GM12878 (cell line): ENCODE data around the gene CD200R1L. TPM values are rescaled to one million over a fixed set of nuclear protein-coding genes. Genes with fewer than 3 reads are reported as not detected.

ENCODE experiments used
- ATAC-seq: fragments of 200-7000 bp; cut with Tn5 transposase; 3 replicates; pipeline ENCODE4 v1.9.1; 2020; ENCODE audit warnings: mild to moderate bottlenecking, moderate library complexity
- BruUV-seq: library from RNA; stranded (reverse); fragments of 400-500 nt; replicated peaks from 2 replicates; lab custom pipeline; 2021; lab: Mats Ljungman, UMichigan
- CTCF ChIA-PET: fragments of 300-600 bp; sonication (Branson Sonifier 250); formaldehyde crosslinking; extraction: SDS; loops from one replicate; lab custom pipeline; 2021; ENCODE audit warnings: inconsistent platforms; lab: Yijun Ruan, JAX
- POLR2A ChIA-PET: fragments of 350-600 bp; formaldehyde crosslinking; extraction: SDS; loops from one replicate; lab custom pipeline; 2021; ENCODE audit warnings: inconsistent platforms; lab: Charles Lee
- RAD21 ChIA-PET: fragments of 300-600 bp; sonication (Branson Sonifier 250); formaldehyde crosslinking; loops from one replicate; lab custom pipeline; 2023; ENCODE audit warnings: antibody characterized with exemption; ENCODE audit not compliant: unreplicated experiment; lab: Charles Lee
- SMC1A ChIA-PET: fragments of 300-600 bp; sonication (Branson Sonifier 250); formaldehyde crosslinking; loops from one replicate; lab custom pipeline; 2023; ENCODE audit not compliant: unreplicated experiment, uncharacterized antibody; lab: Charles Lee
- DNase-seq: peaks from one replicate; pipeline ENCODE4 v3.0.0-alpha.2; 2011; ENCODE audit warnings: low read depth, low spot score
- FAIRE-seq: peaks from 3 replicates; lab custom pipeline; 2011; peaks lifted over from hg19 to GRCh38; lab: Jason Lieb, UNC
- H2AFZ ChIP-seq: 2 replicates; pipeline ENCODE4 v1.6.0; 2011; ENCODE audit warnings: low read depth, low read length, control low read depth; ENCODE audit not compliant: control insufficient read depth
- H3K27ac ChIP-seq: 2 replicates; pipeline ENCODE4 v1.5.1; 2011; ENCODE audit warnings: control low read depth; ENCODE audit not compliant: control insufficient read depth, insufficient read depth
- H3K27me3 ChIP-seq, 2 experiments: replicated peaks in 1 of 2; 2 replicates each; pipeline versions ENCODE4 v1.6.0 to v1.6.1; 2011; ENCODE audit warnings: low read length in 1 of 2; ENCODE audit not compliant: control insufficient read depth in 2 of 2, insufficient read depth in 2 of 2
- H3K36me3 ChIP-seq, 2 experiments: 2 replicates each; pipeline ENCODE4 v1.5.1; 2011; ENCODE audit warnings: low read length in 1 of 2; ENCODE audit not compliant: control insufficient read depth in 2 of 2, insufficient read depth in 2 of 2
- H3K4me1 ChIP-seq: 2 replicates; pipeline ENCODE4 v1.6.1; 2011; ENCODE audit warnings: mild to moderate bottlenecking, low read length, moderate library complexity, mixed read lengths; ENCODE audit not compliant: control insufficient read depth, insufficient read depth
- H3K4me2 ChIP-seq: 2 replicates; pipeline ENCODE4 v1.6.0; 2011; ENCODE audit warnings: control low read depth; ENCODE audit not compliant: control insufficient read depth, insufficient read depth
- H3K4me3 ChIP-seq: fragments of 200-600 bp; sonication (generic); 2 replicates; pipeline ENCODE4 v1.5.1; 2016
- H3K79me2 ChIP-seq: 2 replicates; pipeline ENCODE4 v1.6.0; 2011; ENCODE audit warnings: low read length; ENCODE audit not compliant: control insufficient read depth, insufficient read depth
- H3K9ac ChIP-seq: 2 replicates; pipeline ENCODE4 v1.8.0; 2011; ENCODE audit warnings: low read length, control low read depth, mixed read lengths; ENCODE audit not compliant: control insufficient read depth, insufficient read depth
- H3K9me3 ChIP-seq: replicated peaks from 3 replicates; pipeline ENCODE4 v1.5.1; 2011; ENCODE audit warnings: mild to moderate bottlenecking, low read length; ENCODE audit not compliant: control insufficient read depth, insufficient read depth
- H4K20me1 ChIP-seq: 2 replicates; pipeline ENCODE4 v1.6.0; 2011; ENCODE audit not compliant: control insufficient read depth, insufficient read depth
- E4F1 ChIP-seq: fragments of 450-650 bp; IDR thresholded peaks from 2 replicates; pipeline ENCODE4 v1.6.1; 2018; ENCODE audit warnings: borderline replicate concordance, mild to moderate bottlenecking; ENCODE audit not compliant: partially characterized antibody
- FOXK2 ChIP-seq: fragments of 450-650 bp; IDR thresholded peaks from 2 replicates; pipeline ENCODE4 v1.6.1; 2017; ENCODE audit warnings: mild to moderate bottlenecking, moderate library complexity
- NFIC ChIP-seq: IDR thresholded peaks from 2 replicates; pipeline ENCODE4 v1.6.1; 2012; ENCODE audit warnings: low read depth, mild to moderate bottlenecking, inconsistent platforms, low read length, moderate library complexity
- NFXL1 ChIP-seq: fragments of 450-650 bp; IDR thresholded peaks from 2 replicates; pipeline ENCODE4 v1.6.1; 2017; ENCODE audit warnings: antibody characterized with exemption, mild to moderate bottlenecking, borderline replicate concordance
- PAX5 ChIP-seq: IDR thresholded peaks from 2 replicates; pipeline ENCODE4 v1.6.1; 2011; ENCODE audit warnings: low read depth, low read length, borderline replicate concordance
- PAX8 ChIP-seq: fragments of 450-650 bp; IDR thresholded peaks from 2 replicates; pipeline ENCODE4 v1.6.1; 2017; ENCODE audit warnings: mild to moderate bottlenecking, moderate library complexity
- SMARCA5 ChIP-seq: fragments of 450-650 bp; IDR thresholded peaks from 2 replicates; pipeline ENCODE4 v1.6.1; 2017; ENCODE audit warnings: mild to moderate bottlenecking
- ZNF24 ChIP-seq: fragments of 450-650 bp; IDR thresholded peaks from 2 replicates; pipeline ENCODE4 v1.6.1; 2017; ENCODE audit warnings: antibody characterized with exemption, mild to moderate bottlenecking
- WGBS: methylation state at CpG from one replicate; pipeline ENCODE4 v1.1.6; 2016; ENCODE audit warnings: low lambda C conversion rate; ENCODE audit not compliant: insufficient replicate concordance, insufficient coverage; ENCODE audit errors: missing lambda C conversion rate; 5-methylcytosine and 5-hydroxymethylcytosine counted together
- in situ Hi-C: fragments of 300-500 bp; cut with MboI; formaldehyde crosslinking; loops from 9 replicates; pipeline ENCODE4 v1.14.3; 2018; ENCODE audit warnings: mixed read lengths
- intact Hi-C: fragments of 100-400 bp; cut with micrococcal nuclease; formaldehyde crosslinking; loops from one replicate; pipeline ENCODE4 v1.14.2; 2022; ENCODE audit not compliant: unreplicated experiment
- polyA plus RNA-seq, 11 experiments: library from polyadenylated mRNA; depleted of rRNA in 4 of 11; unstranded in 6 of 11; stranded (reverse) in 5 of 11; fragments of >200 nt; fragmentation: Nextera tagmentation in 4 of 11; fragmentation: Illumina TruSeq in 1 of 11; extraction: Ambion mirVana in 4 of 11; extraction: Trizol in 1 of 11; gene quantifications; 1 replicate in 1 of 11; 2 replicates in 10 of 11; pipeline versions ENCODE4 v1.2.1 to v1.2.3, GENCODE V29; 2011 to 2016; ENCODE audit warnings: inconsistent platforms in 2 of 11, missing spikeins in 2 of 11, low read depth in 1 of 11
- total RNA-seq, 4 experiments: library from RNA; depleted of rRNA in 3 of 4; stranded (reverse); fragments of >200 nt in 3 of 4; fragmentation: Illumina TruSeq in 1 of 4; extraction: Trizol in 1 of 4; gene quantifications; 2 replicates each; pipeline versions ENCODE4 v1.2.1 to v1.2.3, GENCODE V29; 2013 to 2021

The CD200R1L gene
- total and polyA plus RNA-seq, 10 of the 15 experiments (the other 5 are each of a cell fraction or from before 2014, with no cell fraction given) = 0.41 TPM; not detected in 9

DNA sequence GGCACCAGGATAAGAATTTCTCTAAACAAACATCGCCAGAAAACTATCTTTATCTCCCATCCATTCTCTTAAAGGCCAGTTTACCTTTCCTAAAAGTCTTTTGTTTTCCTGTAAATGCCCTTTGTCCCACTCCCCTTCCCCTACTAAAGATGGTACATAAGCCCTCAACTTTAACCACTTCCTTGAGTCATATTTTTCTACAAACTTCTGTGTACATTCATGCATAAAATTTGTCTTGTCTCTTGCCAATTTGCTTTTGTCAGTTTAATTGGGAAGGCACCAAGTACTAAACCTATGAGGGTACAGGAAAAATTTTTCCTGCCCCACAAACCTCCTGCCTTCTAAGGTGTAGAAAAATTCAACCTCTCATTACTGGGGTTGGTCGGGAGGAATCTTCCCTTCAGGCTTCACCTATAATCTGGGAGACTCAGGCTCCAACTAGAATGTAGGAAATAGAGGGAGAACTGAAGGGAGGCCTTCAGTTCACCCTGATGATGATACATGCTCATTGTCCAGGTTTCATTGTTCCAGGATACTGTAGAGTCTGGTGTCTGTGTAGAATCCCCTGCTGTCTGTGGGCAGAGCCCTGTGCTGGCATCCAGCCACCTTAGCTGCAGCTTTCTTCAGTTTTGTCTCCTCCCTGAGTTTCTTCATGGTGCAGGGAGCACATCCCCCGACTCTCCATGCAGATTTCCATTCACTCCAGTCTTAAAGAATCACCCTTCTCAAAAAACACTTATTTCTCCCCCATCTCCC, 53.2 kb downstream of the CD200R1L start:
- H3K9ac ChIP-seq = no peak overlapping the region
- H3K4me1 ChIP-seq = no peaks in the 10 kb centered on the region
- no peak overlapping the region for H3K4me3 ChIP-seq
- no peaks in the 10 kb centered on the region; a peak in 2 of 4 replicates for H3K27me3 ChIP-seq
- ChIA-PET CTCF (no interaction called here), POLR2A (no interaction called here), RAD21 (no interaction called here), SMC1A (no interaction called here)
- TF ChIP-seq NFXL1 (no peak), E4F1 (no peak), PAX8 (no peak), SMARCA5 (no peak), NFIC (no peak), FOXK2 (no peak), ZNF24 (no peak), PAX5 (no peak)
- H3K36me3 ChIP-seq = no peaks in the 10 kb centered on the region
- no peak overlapping the region for H2AFZ ChIP-seq
- 67% methylated on average over 3 of the region's 3 CpGs for WGBS
- no peaks in the 10 kb centered on the region for H3K79me2 ChIP-seq
- H3K27ac ChIP-seq = no peak overlapping the region
- FAIRE-seq = no peak
- DNase-seq = no peak
- ATAC-seq = no peak
- no peaks in the 10 kb centered on the region; the same call in 1 of the 3 replicates for H3K9me3 ChIP-seq
- H3K4me2 ChIP-seq = no peak overlapping the region
- in situ Hi-C loops (no loop called here), intact Hi-C loops (no loop called here)
- BruUV-seq = no TSS peak
- no peaks in the 10 kb centered on the region for H4K20me1 ChIP-seq
